Measurements from ENCODE around the gene ADAMTS9.

DNA sequence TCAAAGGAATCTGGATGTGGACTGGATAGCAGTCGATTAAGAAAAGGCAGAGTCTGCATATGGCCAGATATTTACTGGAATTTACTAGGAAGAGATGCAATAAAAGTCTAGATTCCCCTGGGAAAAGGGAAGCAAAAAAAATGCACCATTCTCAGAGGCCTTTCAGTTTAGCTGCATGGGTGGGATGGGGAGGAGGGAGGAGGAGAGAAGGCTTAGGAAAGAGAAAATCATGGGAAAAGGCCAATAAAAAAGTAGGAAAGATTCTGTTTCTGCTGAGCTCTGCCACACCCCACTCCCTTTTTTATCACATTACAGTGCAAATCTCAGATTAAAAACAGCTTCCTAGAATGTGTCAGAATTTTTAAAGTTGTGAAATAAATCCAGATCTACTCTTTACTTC, 103.6 kb downstream of the ADAMTS9 start:
- TF ChIP-seq CTCF (IDR thresholded peaks at IDR 0.05 in 4 of 5, conservative IDR thresholded peaks at IDR 0.05 in 1 of 5) (no peak), POLR2A (IDR thresholded peaks at IDR 0.05) (no peak)
